NCI-H128 (cell line): ENCODE results near the gene SSBP3.

ENCODE experiments used
- DNase-seq: peaks from one replicate; lab custom pipeline; 2025; ENCODE audit not compliant: unreplicated experiment; lab: John Stamatoyannopoulos, UW

SSBP3 gene

GRCh38 chr1:54271341-54271740 lies 134.9 kb downstream of the SSBP3 start:
- no peak for DNase-seq

- DNase-seq = no peak
Measured at GRCh38 chr1:54270543-54270942, 135.7 kb downstream of the SSBP3 start.

- DNase-seq = no peak
Measured at GRCh38 chr1:54268762-54269297, 137.4 kb downstream of the SSBP3 start.

- no peak for DNase-seq
Measured at GRCh38 chr1:54267815-54268761, 138.1 kb downstream of the SSBP3 start.

- no peak for DNase-seq
Measured at GRCh38 chr1:54266908-54267307, 139.3 kb downstream of the SSBP3 start.

- no peak for DNase-seq
Measured at GRCh38 chr1:54266195-54266594, 140.0 kb downstream of the SSBP3 start.

GRCh38 chr1:54265659-54266058 lies 140.5 kb downstream of the SSBP3 start:
- DNase-seq = no peak

- DNase-seq = no peak
Measured at GRCh38 chr1:54265126-54265525, 141.1 kb downstream of the SSBP3 start.

- no peak for DNase-seq
Measured at GRCh38 chr1:54263601-54264226, 142.5 kb downstream of the SSBP3 start.

GRCh38 chr1:54262244-54262643 lies 143.9 kb downstream of the SSBP3 start:
- DNase-seq = no peak

GRCh38 chr1:54260810-54261209 lies 145.4 kb downstream of the SSBP3 start:
- no peak for DNase-seq

- DNase-seq = no peak
Measured at GRCh38 chr1:54259546-54260140, 146.6 kb downstream of the SSBP3 start.

GRCh38 chr1:54257876-54258275 lies 148.3 kb downstream of the SSBP3 start:
- DNase-seq = no peak

- DNase-seq = no peak
Measured at GRCh38 chr1:54257346-54257620, 148.9 kb downstream of the SSBP3 start.

- no peak for DNase-seq
Measured at GRCh38 chr1:54256522-54257345, 149.5 kb downstream of the SSBP3 start.

- no peak for DNase-seq
Measured at GRCh38 chr1:54255026-54255702, 151.0 kb downstream of the SSBP3 start.

- DNase-seq = no peak
Measured at GRCh38 chr1:54254055-54254454, 152.1 kb downstream of the SSBP3 start.

- no peak for DNase-seq
Measured at GRCh38 chr1:54253480-54253879, 152.7 kb downstream of the SSBP3 start.

GRCh38 chr1:54252371-54252936 lies 153.7 kb downstream of the SSBP3 start:
- DNase-seq = no peak

GRCh38 chr1:54250670-54251069 lies 155.5 kb downstream of the SSBP3 start:
- DNase-seq = no peak
